ENCODE data around the gene DGLUCY.
"Not testable (repeated sequence)": the region's sequence is repeated elsewhere in the genome, so short reads cannot be mapped to it uniquely, and the experiment has no call there.

The DGLUCY gene

DNA sequence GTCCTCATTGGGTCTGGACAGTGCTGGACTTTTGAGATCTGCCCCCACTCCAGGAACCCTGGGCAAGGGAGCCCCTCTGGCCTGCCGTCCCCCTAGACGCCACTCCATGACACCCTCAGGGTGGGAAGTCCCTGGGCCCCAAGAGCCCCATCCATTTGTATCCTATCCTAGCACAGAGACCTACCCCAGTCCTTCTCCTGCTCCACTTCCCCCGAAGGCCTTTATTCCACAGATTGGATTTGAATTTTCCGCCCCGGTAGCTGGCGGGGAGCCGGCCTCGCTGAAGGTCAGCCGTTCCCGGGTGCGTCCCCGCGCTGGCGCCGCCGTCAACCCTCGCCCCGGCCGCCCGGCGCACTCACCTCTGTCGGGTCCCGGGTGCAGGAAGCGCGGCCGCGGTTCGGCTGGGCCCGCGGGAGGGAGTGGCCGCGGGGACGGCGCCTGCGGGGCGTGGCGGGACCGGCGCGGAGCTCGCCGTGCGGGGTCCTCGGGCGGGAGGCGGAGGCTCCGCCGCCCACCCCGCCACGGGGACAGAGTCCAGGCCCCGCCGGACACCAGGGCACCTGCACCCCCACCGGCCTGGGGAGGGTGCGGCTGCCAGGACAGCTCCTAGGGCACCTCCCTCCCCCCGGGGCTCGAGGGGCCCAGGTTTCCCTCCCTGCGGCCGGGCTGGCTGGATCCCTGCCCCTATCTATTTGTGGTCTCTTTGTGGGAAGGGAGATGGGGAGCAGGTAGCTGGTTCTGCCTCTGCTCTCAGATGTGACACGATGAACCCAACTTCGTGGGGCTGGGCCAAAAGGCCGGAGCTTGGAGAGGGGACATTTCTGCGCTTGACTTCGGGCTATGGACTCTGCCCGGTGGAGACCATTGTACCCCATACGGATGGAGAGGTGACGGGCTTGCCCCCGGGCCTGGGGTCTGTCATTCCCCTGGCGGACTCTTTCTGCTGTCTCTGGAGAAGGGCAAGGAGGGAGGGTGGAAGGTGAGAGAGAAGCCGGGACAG lies 150.6 kb downstream of the DGLUCY start:
- no peak for ATAC-seq
- TF ChIP-seq GLIS3 (CRISPR knock-in tag; IDR thresholded peaks at IDR 0.05) = no peak
- TF ChIP-seq BACH2 (CRISPR knock-in tag; IDR thresholded peaks at IDR 0.05; ENCODE audit: borderline replicate concordance) = no peak
- TF ChIP-seq OSR1 (CRISPR knock-in tag; IDR thresholded peaks at IDR 0.05) = no peak
- no peak for TF ChIP-seq RARB (CRISPR knock-in tag; IDR thresholded peaks at IDR 0.05)
- TF ChIP-seq CSDC2 (CRISPR knock-in tag; IDR thresholded peaks at IDR 0.05) = no peak
- no peak for TF ChIP-seq ESRRG (CRISPR knock-in tag; IDR thresholded peaks at IDR 0.05)
- TF ChIP-seq, protein P1, sequence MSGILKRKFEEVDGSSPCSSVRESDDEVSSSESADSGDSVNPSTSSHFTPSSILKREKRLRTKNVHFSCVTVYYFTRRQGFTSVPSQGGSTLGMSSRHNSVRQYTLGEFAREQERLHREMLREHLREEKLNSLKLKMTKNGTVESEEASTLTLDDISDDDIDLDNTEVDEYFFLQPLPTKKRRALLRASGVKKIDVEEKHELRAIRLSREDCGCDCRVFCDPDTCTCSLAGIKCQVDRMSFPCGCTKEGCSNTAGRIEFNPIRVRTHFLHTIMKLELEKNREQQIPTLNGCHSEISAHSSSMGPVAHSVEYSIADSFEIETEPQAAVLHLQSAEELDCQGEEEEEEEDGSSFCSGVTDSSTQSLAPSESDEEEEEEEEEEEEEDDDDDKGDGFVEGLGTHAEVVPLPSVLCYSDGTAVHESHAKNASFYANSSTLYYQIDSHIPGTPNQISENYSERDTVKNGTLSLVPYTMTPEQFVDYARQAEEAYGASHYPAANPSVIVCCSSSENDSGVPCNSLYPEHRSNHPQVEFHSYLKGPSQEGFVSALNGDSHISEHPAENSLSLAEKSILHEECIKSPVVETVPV (CRISPR knock-in tag; IDR thresholded peaks at IDR 0.05) = no peak
- TF ChIP-seq ZNF565 (CRISPR knock-in tag; conservative IDR thresholded peaks at IDR 0.05; ENCODE audit: low read depth) = no peak
- TF ChIP-seq, protein P2, sequence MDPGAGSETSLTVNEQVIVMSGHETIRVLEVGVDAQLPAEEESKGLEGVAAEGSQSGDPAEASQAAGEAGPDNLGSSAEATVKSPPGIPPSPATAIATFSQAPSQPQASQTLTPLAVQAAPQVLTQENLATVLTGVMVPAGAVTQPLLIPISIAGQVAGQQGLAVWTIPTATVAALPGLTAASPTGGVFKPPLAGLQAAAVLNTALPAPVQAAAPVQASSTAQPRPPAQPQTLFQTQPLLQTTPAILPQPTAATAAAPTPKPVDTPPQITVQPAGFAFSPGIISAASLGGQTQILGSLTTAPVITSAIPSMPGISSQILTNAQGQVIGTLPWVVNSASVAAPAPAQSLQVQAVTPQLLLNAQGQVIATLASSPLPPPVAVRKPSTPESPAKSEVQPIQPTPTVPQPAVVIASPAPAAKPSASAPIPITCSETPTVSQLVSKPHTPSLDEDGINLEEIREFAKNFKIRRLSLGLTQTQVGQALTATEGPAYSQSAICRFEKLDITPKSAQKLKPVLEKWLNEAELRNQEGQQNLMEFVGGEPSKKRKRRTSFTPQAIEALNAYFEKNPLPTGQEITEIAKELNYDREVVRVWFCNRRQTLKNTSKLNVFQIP (CRISPR knock-in tag; IDR thresholded peaks at IDR 0.05; ENCODE audit: borderline replicate concordance, low read depth) = no peak
- no peak for TF ChIP-seq ZFP3 (CRISPR knock-in tag; IDR thresholded peaks at IDR 0.05)

DNA sequence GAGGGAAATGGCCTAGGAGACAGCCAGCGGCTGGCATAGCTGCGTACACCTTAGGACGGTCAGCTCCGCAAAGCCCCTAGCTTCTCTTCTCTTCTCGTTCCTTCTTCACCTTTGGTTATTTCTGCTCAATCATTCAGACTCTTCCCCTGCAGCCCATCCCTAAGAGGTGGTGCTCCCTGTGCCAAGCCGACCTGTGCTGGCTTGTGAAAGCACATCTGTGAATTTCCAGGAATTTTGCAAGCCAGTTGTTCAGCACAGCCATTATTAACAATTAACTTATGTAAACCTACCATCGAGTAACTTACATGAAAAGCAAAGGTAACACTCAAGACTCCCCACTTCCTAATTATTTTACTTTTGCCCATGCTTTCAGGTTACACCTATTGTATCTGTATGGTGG lies 151.5 kb downstream of the DGLUCY start:
- no peak for ATAC-seq
- TF ChIP-seq ZFP30 (CRISPR knock-in tag; IDR thresholded peaks at IDR 0.05) (no peak), SNAI2 (CRISPR knock-in tag; IDR thresholded peaks at IDR 0.05) (no peak), ISL1 (CRISPR knock-in tag; IDR thresholded peaks at IDR 0.05) (no peak), ZNF565 (CRISPR knock-in tag; conservative IDR thresholded peaks at IDR 0.05; ENCODE audit: low read depth) (no peak)

DNA sequence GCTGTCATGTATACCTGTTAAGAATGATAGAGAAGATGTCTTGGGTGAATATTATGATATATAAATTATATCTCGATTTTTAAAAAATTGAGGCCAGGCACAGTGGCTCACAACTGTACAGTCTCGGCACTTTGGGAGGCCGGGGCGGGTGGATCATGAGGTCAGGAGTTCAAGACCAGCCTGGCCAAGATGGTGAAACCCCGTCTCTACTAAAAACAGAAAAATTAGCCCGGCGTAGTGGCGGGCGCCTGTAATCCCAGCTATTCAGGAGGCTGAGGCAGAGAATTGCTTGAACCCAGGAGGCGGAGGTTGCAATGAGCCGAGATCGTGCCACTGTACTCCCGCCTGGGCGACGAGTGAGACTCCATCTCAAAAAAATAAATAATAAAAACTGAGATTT lies 152.4 kb downstream of the DGLUCY start:
- not testable (repeated sequence) for ATAC-seq

DNA sequence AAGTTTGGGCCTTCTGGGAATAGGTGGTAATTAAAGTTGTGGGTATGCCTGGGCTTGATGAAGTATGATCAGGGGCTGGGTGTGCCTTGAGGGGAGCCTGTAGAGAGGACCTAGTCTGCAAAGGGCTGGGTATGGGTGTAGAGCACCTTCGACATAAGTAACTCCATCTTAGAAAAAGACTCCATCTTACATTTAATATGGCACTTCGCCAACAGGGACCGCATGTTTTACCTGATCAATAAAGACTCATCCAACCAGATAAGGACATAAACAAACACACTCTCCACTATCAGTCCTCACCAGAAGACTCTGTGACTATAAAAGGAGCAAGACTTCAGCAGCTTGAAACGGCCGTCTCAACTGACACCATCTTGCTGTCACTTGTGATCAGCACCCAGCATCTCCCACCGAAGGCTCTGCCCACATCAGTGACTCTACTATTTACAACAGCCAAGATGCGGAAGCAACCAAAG lies 154.1 kb downstream of the DGLUCY start:
- ATAC-seq = no peak
- TF ChIP-seq OSR1 (CRISPR knock-in tag; IDR thresholded peaks at IDR 0.05) (no peak), ZC3H10 (CRISPR knock-in tag; IDR thresholded peaks at IDR 0.05) (no peak), ZFP30 (CRISPR knock-in tag; IDR thresholded peaks at IDR 0.05) (no peak)

DNA sequence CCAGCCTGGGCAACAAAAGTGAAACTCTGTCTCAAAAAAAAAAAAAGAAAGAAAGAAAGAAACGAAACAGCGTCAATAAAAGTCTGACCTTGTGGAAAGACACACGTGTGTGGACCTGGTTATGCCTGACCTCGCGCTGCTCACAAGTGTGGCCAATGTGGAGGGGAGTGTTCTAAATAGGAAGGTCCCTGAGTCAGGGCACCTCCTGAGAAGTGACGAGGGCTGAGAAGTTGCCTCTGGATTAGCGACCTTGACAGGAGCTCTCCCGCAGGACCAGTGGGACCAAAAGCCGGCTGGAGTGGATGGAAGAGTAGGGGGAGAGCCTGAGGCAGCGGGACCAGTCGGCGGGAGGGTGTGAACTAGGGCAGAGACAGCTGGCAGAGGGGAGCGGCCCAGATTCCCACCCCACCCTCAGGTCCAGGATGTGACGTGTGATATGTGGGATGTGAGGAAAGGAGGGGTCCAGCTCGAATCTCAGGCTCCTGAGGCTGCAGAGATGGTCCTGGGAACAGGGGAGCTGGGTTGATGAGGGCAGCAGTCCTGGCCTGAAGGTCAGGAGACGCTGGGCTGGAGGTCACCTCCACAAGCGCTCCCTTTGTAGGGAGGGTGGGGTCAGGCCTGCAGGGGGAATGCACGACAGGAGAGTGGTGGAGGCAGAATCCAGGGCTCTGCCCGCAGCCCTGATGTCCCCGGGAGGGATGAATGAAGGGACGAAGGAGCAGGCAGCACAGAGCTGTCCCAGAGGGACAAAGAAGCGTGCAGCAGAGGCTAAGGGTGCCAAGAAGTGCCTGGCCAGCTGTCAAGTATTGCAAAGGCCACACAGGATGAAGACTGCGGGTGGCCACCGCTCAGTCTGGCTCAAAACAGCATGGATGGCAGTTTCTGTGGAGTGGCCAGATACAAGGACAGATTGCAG lies 155.5 kb downstream of the DGLUCY start:
- ATAC-seq = no peak; the same call in 2 of the 3 replicates
- TF ChIP-seq, protein P3, sequence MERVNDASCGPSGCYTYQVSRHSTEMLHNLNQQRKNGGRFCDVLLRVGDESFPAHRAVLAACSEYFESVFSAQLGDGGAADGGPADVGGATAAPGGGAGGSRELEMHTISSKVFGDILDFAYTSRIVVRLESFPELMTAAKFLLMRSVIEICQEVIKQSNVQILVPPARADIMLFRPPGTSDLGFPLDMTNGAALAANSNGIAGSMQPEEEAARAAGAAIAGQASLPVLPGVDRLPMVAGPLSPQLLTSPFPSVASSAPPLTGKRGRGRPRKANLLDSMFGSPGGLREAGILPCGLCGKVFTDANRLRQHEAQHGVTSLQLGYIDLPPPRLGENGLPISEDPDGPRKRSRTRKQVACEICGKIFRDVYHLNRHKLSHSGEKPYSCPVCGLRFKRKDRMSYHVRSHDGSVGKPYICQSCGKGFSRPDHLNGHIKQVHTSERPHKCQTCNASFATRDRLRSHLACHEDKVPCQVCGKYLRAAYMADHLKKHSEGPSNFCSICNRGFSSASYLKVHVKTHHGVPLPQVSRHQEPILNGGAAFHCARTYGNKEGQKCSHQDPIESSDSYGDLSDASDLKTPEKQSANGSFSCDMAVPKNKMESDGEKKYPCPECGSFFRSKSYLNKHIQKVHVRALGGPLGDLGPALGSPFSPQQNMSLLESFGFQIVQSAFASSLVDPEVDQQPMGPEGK (CRISPR knock-in tag; IDR thresholded peaks at IDR 0.05; ENCODE audit: borderline replicate concordance) = no peak
- TF ChIP-seq ZNF70 (CRISPR knock-in tag; IDR thresholded peaks at IDR 0.05) = no peak
- TF ChIP-seq, protein P1 (CRISPR knock-in tag; IDR thresholded peaks at IDR 0.05) = no peak
- no peak for TF ChIP-seq BACH2 (CRISPR knock-in tag; IDR thresholded peaks at IDR 0.05; ENCODE audit: borderline replicate concordance)
- no peak for TF ChIP-seq CSDC2 (CRISPR knock-in tag; IDR thresholded peaks at IDR 0.05)
- no peak for TF ChIP-seq ZFP3 (CRISPR knock-in tag; IDR thresholded peaks at IDR 0.05)
- TF ChIP-seq ARNTL (CRISPR knock-in tag; IDR thresholded peaks at IDR 0.05; ENCODE audit: borderline replicate concordance, low read depth) = no peak
- no peak for TF ChIP-seq ZNF565 (CRISPR knock-in tag; conservative IDR thresholded peaks at IDR 0.05; ENCODE audit: low read depth)
- TF ChIP-seq, protein P2 (CRISPR knock-in tag; IDR thresholded peaks at IDR 0.05; ENCODE audit: borderline replicate concordance, low read depth) = no peak
- TF ChIP-seq TOX (CRISPR knock-in tag; IDR thresholded peaks at IDR 0.05; ENCODE audit: borderline replicate concordance) = no peak
- no peak for TF ChIP-seq ESRRG (CRISPR knock-in tag; IDR thresholded peaks at IDR 0.05)
- TF ChIP-seq ZC3H10 (CRISPR knock-in tag; IDR thresholded peaks at IDR 0.05) = no peak
- no peak for TF ChIP-seq OSR1 (CRISPR knock-in tag; IDR thresholded peaks at IDR 0.05)
- no peak for TF ChIP-seq PPARA (CRISPR knock-in tag; IDR thresholded peaks at IDR 0.05; ENCODE audit: borderline replicate concordance)

Data from SK-N-SH treated with all-trans-retinoic acid at 6 μM for 48 hours (cell line).